Measurements from ENCODE around the gene DLG2.
A peak's percentile ranks its signal among the peaks of the same experiment; 100 is the strongest.
"Not testable (repeated sequence)": the region's sequence is repeated elsewhere in the genome, so short reads cannot be mapped to it uniquely, and the experiment has no call there.

DLG2 gene

DNA sequence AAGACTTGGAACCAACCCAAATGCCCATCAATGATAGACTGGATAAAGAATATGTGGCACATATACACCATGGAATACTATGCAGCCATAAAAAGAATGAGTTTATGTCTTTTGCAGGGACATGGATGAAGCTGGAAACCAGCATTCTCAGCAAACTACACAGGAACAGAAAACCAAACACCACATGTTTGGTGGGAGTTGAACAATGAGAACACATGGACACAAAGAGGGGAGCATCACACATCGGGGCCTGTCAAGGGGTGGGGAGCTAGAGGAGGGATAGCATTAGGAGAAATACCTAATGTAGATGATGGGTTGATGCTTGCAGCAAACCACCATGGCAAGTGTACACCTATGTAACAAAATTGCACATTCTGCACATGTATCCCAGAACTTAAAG, 397.4 kb downstream of the DLG2 start:
- DNase-seq (ENCODE audit: low spot score): not testable (repeated sequence)

DNA sequence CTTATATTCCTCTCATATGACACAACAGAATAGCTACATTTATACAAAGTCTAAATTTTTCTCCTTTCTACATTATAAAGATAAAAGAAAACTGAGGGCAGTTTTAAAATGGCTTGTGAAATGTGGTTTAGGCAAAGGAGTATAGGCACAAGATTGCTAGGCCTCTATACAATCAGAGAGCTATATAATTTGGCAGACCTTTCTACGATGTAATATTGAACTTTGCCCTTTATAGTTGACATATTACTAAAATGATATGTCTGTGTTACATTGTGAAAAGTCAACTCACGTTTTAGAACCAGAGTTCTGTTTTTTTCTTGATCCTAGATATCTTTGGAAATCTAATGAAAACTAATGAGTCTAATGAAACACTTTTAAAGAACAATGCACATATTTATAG, 430.2 kb downstream of the DLG2 start:
- no peak for DNase-seq (ENCODE audit: low spot score)

DNA sequence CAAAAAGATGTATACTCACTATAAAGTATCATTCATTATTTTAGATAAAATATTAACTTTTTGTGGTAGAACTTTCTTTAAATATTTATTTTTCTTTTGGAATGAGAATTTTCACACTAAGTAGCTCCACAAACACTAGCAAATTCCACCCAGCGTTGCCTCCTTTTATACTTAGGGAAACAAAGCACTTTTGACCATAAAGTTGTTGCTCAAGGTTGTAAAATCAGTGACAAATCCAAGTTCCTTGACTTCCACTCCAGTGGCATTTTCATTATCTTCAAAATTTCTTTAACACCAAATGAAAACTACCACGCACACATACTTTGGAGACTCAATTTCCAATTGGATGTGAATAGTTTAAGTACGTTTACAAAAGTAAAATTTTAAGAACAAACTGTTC, 431.2 kb downstream of the DLG2 start:
- DNase-seq (ENCODE audit: low spot score): no peak

DNA sequence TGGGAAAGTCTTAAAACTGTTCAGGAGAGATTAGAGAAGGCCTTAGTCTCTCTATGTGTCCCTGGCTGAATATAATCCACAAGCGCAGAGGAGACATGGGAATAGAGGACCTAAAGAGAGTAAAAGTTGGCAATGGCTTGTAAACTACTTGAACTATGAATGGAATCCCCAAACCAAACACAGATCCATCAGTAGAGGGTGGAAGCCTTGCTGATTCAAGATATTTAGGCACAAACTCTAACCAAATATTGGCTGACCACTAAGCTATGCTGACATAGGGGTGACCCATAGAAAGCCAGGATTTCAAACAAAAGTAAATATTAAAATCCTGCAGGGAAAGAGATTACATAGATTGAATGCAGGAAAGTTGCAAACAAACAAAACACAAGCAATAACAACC, 439.2 kb downstream of the DLG2 start:
- DNase-seq (ENCODE audit: low spot score): no peak

DNA sequence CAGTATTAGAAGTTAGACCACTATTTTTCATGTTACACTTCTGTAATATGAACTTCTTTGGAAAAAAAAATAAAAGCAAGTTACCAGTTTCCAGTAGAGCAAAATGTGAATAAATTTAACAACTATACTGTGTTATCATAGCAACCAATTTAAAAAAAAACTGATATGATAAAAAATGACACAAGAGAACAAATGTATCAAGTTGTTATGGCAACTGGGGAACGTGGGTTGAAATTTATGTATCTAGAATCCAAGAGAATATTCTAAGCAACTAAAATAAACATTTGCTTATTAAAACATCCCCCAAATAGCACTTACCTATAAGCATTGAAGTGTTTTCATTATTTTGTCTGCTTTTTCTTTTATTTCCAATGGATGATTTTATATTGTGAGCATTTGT, 442.4 kb downstream of the DLG2 start:
- no peak for DNase-seq (ENCODE audit: low spot score)

DNA sequence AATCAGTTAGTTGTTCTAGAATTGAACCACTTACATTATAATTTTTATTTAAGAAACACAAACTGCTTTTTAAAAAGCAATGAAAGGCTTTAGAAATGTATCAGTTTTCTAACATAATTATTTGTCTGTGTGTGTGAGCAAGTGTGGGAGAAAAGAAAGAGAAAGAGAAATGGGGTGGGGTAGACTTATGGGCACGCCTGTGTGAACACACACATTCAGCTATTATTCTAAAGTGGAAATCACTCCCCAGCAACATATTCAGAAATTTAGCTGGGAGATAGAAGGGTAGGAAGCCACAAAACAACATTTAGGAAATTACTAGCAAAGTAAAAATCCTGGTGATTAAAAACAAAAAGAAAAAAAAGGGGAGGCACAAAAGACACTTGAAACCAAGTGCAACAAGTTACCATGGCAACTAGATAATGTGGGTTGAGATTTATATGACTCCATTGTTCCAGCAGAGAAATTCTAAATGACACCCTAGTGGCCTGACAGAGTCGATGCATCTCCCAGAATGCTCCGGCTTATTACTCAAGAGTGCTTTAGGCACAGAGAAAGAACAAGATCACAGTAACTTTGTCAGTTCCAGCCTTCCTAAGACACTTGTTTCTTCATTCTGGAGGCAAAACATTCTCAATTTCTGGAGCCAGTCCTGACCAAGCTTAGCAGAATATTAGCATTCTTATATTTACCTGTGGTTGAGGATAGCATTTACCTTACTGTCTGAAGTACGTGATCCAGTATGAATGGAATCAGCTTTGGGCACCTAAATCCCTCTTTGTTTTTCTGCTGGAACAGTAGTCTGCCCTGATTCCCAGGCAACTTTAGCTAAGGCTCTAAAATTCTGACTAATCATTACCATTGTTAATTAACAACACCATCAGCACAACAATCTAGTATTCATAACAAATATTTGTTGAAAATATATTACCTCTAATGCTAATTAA, 444.4 kb downstream of the DLG2 start:
- no peak for DNase-seq (ENCODE audit: low spot score)

DNA sequence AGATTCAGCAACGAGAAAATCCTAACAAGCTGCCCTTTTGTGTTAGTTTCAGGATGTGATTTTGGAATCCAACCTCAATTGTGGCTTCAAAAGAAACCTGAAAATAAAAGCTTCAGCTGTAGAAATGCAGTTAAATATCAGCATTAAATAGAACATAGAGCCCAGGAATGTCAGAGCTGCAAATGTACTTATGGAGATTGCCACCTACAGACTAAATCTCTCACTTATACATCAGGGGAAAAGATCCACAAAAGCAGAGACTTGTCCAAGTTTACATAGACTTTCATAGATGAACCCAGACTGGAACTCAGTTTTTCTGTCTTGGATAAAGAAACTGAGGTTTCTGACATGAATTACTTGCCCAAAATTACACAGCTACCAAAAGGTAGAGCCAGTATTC, 446.6 kb downstream of the DLG2 start:
- no peak for DNase-seq (ENCODE audit: low spot score)

DNA sequence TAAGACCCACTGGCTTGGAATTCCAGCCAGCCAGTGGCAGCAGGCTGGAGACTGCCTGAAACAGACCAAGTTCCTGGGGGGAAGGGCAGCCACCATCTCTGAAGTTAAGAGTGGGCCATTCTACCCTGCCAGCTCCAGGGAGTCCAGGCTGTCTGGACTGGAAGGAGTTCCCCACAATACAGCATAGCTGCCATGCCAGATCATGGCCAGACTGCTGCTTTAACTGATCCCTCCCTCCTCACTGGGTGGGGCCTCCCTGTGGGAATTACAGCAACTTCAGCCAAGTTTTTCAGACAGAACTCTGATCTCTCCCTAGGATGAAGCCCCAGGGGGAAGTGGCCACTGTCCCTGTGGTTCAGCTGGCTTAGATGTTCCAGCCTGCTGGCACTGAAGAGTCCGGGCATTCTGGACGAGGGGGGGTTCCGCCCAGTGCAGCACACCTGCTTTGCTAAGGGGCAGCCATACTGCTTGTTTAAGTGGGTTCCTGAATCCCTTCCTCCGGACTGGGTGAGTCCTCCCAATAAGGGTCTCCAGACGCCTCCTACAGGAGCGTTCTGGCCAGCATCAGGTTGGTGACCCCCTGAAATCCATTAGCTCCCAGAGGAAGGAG, 455.4 kb downstream of the DLG2 start:
- no peak for DNase-seq (ENCODE audit: low spot score)

DNA sequence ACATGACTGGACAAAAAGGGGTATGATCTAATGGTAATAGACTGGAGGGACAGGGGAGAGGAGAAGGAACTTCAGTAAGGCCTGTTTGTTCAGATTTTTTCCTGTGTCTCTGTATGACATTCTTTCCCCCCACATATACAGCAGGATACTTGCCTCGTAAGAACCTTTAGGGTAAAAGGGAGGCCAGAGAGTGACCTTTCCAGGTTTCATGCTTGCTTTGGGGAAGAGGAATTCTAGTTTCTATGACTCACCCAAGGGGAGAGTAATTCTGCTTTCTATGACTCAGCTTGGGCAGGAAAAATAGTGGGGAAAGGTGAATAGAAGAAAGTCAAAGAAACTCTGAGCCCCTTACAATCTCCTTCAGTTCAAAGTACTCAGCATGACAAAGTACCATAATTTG, 457.0 kb downstream of the DLG2 start:
- no peak for DNase-seq (ENCODE audit: low spot score)

DNA sequence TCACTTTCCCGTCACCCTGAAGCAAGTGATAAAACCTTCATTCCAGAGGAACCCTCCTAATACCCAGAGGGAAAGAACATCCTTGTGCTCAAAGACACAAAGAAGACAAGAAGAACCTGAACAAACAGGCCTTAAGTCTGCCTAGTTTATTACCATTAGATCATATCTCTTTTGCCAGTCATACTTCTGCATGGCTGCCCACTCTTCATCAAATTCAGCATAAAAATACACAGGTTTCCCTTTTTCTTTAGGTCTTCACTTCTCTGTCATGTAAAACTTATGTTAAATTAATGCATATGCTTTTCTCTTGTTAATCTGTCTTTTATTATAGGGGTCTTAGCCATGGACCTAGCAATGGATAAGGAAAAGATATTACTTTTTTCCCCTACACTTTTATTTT, 459.7 kb downstream of the DLG2 start:
- DNase-seq (ENCODE audit: low spot score): no peak

DNA sequence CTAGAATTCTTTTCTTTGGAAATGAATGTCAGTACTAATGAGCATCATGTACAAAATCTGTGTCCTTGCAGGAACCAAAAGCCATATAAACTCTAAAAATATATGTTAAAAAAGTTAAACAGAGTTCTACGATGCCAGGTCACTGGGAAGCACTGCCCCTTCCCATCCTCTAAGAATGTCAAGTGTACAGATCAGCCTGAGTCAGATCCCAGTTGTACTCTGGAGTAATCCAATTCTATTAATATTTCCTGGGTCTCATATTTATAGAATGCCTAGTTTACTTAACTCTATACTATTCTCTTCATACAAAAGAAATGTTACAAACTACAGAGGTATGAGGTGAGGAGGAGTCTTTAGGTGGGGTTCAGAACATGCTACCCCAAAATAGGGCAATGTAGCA, 460.1 kb downstream of the DLG2 start:
- no peak for DNase-seq (ENCODE audit: low spot score)

DNA sequence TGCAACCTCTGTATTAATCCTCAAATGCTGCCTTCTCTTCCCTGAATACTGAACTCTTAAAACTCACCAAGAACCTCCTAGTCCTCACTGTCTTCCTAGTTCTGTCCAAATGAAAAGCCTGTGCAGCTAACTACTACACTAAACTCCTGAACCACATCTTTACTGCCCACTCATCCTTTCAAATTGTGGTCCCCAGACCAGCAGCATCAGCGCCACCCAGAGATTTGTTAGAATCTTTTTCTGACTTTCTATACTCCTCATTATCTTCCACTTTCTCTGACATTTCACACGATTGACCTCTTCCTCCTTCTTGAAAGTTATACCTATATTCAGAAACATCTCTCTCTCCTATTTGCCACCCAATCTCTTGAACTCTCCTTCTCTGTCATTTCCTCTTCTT, 461.3 kb downstream of the DLG2 start:
- DNase-seq (ENCODE audit: low spot score): no peak

DNA sequence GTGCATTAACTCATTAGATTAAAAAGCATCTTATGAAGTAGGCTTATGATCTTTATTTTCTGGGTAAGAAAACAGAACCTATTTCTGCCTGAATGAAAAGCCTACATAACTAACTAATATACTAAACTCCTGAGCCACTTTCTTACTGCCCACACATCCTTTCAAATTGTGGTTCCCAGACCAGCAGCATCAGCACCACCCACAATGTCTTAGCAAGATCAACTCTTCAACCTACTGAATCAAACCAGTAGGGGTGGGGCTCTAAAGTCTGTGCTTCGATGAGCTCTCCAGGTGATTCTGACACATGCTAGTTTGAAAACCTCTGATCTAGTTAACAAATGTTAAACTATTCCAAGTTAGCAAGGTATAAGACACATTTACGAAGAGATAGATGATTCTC, 462.4 kb downstream of the DLG2 start:
- no peak for DNase-seq (ENCODE audit: low spot score)

DNA sequence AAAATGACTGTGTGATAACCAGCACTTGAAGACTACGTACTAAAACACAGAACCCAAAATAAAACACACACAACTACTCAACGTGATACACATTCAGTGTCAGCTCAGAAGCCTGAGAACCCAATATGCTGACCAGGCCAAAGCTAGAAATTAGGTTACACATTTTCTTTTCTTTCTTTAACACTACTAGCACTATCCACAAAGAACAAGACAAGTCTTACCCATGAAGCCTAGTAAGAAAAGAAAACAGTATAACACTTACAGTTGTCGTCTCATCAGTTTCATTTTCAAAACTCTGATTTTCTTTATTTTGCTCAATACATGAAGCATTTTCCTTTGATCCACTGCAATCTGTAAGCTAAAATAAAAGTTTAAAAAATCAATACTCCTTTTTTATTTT, 472.9 kb downstream of the DLG2 start:
- DNase-seq (ENCODE audit: low spot score): no peak

DNA sequence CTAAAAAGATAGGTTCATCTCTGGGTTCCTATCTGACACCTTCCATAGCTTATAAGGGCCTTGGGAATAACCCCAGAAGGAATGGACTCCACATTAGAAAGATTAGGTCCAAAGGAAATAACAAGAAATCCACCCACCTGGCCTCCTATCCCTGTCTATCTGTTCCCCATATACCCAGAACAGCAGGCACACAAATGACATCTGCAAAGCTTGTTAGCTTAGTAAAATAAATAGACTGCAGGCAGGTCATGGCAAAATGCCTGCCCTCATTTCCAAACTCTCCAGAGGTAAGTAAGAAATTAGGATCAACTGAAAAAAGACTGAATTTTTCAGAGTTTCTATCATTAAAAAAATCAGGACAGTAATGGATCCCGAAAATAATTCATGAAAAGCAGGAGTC, 489.5 kb downstream of the DLG2 start:
- no peak for DNase-seq (ENCODE audit: low spot score)

DNA sequence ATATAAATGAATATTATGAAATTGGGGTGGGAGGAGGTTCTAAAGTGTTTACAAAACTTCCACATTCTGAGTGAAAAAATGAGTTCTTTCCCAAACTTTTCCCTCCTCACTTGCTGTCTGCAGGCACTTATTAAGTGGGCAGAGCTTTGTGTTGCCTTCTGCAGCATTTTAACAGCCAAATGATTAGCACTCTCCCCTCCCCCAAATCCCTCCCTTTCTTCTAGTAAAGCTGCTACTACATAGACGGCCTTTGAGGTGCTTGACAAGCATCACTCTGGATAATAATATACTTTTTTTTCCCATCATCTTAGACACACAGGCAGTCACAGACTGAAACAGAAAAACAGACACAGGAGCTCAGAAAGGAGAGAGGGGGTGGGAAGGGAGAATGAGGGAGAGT, 493.5 kb downstream of the DLG2 start:
- DNase-seq (ENCODE audit: low spot score): no peak

DNA sequence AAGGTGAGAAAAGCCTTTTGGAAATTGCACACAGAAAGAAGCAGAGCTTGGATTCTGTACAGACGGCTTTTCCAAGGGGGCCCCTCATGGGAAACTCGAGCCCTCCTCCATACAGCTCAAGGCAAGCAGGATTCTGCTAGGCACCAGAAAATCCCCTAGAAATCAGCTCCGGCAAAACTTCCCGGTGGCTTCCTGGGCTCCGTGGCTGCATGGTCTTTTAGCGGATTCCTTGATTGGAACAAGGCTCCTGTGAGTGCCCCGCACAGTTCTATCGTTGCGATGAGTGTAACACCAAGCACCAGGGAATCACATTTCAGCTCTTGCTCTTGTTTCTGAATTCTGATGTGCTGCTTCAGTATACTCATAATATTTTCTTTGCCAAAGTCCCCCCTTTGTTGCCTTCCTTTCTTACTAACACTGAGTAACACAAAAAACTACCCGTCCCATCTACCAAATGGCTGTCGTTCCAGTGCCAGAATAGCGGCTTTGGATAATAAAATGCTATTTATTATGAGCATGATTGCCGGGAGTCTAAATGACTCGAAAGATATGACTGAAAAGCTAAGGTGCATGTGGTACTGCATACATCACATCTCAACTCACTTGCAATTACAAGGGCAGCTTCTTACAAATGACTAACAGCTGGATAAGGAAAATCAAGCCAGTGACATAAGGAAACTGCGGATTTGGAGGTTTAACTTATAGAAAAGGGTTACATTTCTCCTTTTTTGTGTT, 494.1 kb downstream of the DLG2 start:
- DNase-seq (ENCODE audit: low spot score): peak; percentile 64

DNA sequence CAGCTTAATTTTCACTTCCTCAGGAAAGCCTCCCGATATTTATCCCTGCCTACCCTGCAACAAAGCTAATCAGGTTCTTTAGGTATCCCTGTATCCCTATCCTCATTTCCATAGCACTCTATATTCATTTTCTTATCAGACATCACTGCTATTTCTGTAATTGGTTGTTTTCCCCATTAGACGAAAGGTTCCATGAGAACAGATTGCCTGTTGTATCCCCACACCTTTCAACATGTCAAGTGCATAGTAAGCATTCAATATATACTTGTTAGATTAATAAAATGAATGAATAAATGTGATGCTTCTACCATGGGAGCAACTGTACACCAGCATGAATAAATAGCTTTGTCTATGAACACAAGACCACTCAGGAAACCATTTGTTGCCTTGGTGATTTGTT, 499.8 kb downstream of the DLG2 start:
- DNase-seq (ENCODE audit: low spot score): no peak

DNA sequence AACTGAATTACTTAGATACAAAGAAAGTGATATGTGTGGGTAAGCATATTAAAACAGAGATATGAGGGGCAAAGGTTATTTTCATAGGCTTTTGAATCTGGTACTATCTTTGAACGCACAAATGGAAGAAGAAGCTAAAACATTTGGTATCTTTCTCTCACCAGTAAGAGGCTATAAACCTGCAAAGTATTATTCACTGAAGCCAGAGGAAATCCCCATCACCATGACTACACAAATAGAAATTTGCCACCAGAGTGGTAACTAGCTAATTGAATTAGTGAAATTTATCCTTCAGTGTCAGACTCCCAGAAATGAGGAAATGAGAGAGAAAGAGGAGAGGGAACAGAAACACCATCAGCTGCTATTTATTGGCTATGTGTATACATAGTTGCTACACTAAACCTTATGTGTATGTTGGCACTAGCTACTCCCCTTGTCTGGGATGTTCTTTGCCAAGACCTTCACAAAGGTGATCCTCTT, 503.4 kb downstream of the DLG2 start:
- no peak for DNase-seq (ENCODE audit: low spot score)

DNA sequence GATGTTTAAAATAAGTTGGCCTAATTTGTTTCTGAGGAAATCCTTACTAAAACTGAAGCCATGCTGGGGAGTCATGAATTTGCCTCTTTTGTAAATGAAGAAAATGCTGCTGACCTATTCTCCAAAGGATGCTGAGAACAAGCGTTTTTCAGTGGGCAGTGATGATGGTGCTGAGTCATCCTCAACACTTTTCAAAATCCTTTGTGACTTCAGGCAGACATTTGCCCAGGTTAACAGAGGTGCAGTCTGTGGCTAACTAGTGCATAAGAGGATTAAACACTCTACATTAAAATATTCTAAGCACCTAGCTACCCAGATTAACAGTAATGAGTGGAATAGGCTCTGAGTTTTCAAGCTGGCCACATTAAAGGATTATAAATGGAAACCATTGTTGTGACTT, 509.0 kb downstream of the DLG2 start:
- no peak for DNase-seq (ENCODE audit: low spot score)

DNA sequence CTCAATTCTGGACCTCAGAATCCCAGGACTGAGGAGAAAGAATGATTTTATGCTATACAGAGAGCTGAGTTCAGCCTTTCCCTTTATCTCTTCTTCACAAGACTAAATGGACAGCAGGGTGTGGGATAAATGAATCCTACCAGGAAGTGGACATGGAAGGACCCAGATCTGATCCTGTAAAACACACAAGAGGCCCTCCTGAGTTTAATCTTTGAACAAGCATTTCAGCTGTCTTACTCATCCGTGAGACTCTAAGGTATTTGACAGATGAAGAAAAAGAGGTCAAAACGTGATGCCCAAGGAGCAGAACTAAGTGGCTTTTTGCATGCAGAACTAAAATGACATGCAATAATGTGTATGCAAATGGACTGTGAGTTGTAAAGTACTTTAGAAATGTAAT, 511.3 kb downstream of the DLG2 start:
- DNase-seq (ENCODE audit: low spot score): no peak

DNA sequence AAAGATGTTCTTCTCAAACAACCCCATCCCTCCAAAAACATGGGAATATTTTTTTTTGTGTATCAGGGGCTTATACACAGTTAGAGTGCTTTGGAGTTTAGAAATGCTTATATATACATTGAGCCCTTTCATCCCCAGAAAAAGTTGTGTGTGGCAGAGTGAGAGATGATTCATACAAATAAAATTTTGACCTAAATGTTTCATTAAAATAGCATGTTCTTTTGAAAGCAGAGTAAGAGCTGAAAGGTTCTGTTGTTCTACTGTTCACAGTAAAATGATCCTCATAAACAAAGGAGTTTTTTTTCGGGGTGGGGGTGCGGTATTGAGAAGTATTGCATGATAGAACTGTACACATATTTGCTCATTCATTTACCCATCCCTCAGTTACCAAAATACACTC, 512.4 kb downstream of the DLG2 start:
- DNase-seq (ENCODE audit: low spot score): no peak

DNA sequence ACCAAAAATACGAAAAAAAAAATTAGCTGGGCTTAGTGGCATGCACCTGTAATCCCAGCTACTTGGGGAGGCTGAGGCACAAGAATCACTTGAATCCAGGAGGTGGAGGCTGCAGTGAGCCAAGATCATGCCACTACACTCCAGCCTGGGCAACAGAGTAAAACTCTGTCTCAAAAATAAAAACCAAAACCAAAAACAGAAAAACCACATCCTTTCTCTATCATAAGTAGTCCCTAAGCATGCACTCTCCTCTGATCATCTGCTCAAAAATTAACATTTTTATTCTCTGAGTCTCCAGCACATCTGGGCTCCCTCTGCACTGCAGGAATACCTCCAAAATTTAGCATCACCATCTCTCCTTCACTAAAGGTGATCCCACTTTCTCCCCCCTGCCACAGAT, 516.9 kb downstream of the DLG2 start:
- DNase-seq (ENCODE audit: low spot score): not testable (repeated sequence)
